ENCODE data around the gene KRTAP10-9.

DNA sequence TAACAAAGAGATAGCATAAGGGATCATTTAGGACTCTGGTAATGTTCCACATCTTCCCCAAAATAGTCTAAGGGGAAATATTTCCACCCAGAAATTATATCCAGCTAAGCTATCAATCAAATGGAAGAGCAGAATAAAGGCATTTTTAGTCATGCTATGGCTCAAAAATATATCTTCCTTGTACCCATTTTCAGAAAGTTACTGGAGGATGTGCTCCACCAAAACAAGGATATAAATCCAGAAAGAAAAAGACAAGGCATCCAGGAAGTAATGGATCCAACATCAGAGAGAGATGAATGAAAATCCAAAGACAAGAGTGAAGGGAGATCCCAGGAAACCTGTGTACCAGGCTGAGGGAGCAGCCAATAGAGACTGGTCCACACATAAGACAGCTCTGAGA is 17.7 kb upstream of the KRTAP10-9 start:
- TF ChIP-seq TAF1 (IDR thresholded peaks at IDR 0.05; ENCODE audit: borderline replicate concordance, low read depth, low read length): no peak
- TF ChIP-seq SMC3 (IDR thresholded peaks at IDR 0.05; ENCODE audit: low read depth, low read length): no peak
- TF ChIP-seq, protein P1, sequence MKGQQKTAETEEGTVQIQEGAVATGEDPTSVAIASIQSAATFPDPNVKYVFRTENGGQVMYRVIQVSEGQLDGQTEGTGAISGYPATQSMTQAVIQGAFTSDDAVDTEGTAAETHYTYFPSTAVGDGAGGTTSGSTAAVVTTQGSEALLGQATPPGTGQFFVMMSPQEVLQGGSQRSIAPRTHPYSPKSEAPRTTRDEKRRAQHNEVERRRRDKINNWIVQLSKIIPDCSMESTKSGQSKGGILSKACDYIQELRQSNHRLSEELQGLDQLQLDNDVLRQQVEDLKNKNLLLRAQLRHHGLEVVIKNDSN (IDR thresholded peaks at IDR 0.05; ENCODE audit: borderline replicate concordance, low read depth): no peak
- no peak for TF ChIP-seq NRF1 (IDR thresholded peaks at IDR 0.05; ENCODE audit: low read depth, low read length)
- no peak for TF ChIP-seq NFIC (IDR thresholded peaks at IDR 0.05; ENCODE audit: borderline replicate concordance)
- TF ChIP-seq POLR2AphosphoS5 (IDR thresholded peaks at IDR 0.05; ENCODE audit: low read depth, low read length): no peak
- TF ChIP-seq, protein P2, sequence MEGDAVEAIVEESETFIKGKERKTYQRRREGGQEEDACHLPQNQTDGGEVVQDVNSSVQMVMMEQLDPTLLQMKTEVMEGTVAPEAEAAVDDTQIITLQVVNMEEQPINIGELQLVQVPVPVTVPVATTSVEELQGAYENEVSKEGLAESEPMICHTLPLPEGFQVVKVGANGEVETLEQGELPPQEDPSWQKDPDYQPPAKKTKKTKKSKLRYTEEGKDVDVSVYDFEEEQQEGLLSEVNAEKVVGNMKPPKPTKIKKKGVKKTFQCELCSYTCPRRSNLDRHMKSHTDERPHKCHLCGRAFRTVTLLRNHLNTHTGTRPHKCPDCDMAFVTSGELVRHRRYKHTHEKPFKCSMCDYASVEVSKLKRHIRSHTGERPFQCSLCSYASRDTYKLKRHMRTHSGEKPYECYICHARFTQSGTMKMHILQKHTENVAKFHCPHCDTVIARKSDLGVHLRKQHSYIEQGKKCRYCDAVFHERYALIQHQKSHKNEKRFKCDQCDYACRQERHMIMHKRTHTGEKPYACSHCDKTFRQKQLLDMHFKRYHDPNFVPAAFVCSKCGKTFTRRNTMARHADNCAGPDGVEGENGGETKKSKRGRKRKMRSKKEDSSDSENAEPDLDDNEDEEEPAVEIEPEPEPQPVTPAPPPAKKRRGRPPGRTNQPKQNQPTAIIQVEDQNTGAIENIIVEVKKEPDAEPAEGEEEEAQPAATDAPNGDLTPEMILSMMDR (IDR thresholded peaks at IDR 0.05): no peak
- TF ChIP-seq RCOR1 (IDR thresholded peaks at IDR 0.05; ENCODE audit: low read length): no peak
- no peak for TF ChIP-seq ELF1 (IDR thresholded peaks at IDR 0.05)
- no peak for TF ChIP-seq EP300 (IDR thresholded peaks at IDR 0.05; ENCODE audit: borderline replicate concordance in 1 of 2, low read depth in 1 of 2, low read length in 1 of 2)
- TF ChIP-seq, protein P3, sequence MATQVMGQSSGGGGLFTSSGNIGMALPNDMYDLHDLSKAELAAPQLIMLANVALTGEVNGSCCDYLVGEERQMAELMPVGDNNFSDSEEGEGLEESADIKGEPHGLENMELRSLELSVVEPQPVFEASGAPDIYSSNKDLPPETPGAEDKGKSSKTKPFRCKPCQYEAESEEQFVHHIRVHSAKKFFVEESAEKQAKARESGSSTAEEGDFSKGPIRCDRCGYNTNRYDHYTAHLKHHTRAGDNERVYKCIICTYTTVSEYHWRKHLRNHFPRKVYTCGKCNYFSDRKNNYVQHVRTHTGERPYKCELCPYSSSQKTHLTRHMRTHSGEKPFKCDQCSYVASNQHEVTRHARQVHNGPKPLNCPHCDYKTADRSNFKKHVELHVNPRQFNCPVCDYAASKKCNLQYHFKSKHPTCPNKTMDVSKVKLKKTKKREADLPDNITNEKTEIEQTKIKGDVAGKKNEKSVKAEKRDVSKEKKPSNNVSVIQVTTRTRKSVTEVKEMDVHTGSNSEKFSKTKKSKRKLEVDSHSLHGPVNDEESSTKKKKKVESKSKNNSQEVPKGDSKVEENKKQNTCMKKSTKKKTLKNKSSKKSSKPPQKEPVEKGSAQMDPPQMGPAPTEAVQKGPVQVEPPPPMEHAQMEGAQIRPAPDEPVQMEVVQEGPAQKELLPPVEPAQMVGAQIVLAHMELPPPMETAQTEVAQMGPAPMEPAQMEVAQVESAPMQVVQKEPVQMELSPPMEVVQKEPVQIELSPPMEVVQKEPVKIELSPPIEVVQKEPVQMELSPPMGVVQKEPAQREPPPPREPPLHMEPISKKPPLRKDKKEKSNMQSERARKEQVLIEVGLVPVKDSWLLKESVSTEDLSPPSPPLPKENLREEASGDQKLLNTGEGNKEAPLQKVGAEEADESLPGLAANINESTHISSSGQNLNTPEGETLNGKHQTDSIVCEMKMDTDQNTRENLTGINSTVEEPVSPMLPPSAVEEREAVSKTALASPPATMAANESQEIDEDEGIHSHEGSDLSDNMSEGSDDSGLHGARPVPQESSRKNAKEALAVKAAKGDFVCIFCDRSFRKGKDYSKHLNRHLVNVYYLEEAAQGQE (IDR thresholded peaks at IDR 0.05; ENCODE audit: low read depth, low read length): no peak
- TF ChIP-seq FOXM1 (IDR thresholded peaks at IDR 0.05; ENCODE audit: low read depth): no peak
- no peak for TF ChIP-seq GABPA (IDR thresholded peaks at IDR 0.05; ENCODE audit: low read depth)
- TF ChIP-seq CHD2 (IDR thresholded peaks at IDR 0.05; ENCODE audit: low read length, partially characterized antibody): no peak
